GM19452 (cell line): ENCODE measurements around the gene VLDLR.

ENCODE experiments used
- ATAC-seq: cut with Tn5 transposase; IDR thresholded peaks from one replicate; pipeline ENCODE4 v1.9.1; 2021; ENCODE audit not compliant: unreplicated experiment

The VLDLR gene

DNA sequence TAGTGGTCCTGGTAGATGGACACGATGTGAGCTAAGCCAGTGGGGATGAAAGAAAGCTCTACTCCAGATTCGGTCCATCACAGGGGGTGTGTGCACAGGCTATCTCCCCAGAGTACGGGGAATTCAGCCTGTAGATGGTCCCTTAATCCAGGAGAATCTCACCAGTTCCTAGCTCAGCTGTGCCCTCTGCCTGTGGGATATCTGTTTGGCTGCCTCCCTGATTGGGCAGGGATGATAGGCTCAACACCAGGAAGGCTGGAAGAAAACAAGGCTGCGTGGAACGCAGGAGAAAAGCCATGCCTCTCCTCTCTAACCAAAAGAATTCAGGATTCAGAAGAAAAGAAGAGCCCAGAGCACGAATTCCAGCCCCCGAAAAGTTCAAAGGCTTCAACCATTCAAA is 40.9 kb downstream of the VLDLR start:
- ATAC-seq, result no peak

DNA sequence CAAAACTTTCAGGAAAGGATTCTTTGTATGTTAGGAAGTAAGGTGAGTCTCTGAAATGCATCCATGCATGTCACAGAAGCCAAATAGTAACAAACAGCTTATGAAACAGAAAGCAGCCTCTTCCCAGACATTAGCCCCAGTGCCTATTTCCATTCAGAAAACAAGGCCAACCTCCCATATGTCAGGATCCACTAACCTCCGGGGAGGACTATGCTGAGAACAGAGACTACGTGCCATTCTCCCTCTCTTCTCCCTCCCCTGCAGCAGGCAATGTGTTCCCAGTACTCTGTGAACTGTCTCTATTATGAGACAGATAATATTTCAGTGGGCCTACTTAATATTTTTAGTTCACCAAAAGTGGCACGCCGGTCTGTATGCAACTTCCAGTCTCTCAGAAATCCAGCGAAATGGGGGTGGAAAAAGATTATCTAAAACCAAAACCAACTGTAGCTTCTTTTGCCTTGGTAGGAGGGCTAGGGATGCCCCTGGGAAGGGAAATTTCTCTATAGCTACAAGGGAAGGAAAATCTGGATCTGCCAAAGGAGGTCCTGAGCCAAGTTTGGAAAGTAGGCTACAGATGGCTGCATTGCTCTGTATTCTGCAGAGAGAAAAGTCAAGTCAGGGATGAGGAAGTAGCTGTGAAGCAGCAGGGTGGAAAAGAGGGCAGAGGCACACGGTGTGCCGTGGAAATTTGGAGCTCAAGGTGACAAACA is 42.0 kb downstream of the VLDLR start:
- ATAC-seq, result no peak

DNA sequence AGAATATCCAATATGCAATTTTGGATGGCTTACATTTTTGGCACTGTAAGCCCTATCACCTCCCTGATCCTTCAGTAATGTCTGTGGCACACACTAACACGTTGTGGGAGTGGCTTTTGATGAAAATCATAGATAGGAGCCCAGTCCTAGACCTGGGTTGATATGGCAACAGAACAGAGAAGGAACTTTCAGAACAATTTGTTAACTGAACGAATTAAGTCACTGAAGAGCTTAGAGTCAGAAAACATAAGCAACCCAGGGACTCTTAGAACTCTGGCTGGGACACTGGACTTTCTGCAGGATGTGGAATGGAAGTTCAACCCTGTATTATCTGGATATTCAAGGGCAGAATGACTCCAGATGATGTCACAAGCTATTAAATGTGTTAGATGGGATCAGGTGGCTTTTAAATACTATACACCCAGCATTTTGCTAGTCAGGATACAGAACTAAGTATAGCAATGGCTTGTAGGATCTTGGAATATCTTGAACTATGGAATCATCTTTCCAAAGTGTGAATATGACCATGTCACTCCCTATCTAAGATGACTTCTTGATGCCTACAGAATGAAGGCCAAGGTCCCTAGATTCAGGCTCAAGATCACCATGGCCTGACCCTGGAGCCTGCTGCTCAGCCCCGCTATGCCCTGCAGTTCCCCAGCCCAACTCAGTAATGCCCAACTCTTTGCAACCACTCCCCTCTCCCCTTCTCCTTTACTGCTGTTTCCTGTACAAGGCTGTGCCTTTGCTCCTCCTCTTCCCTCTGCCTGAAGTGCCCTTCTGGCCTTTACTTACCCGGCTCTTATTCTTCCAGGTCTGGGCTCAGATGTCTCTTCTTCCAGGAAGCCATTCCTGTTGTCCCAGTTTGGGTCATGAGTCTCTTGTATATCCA is 42.8 kb downstream of the VLDLR start:
- no peak for ATAC-seq

DNA sequence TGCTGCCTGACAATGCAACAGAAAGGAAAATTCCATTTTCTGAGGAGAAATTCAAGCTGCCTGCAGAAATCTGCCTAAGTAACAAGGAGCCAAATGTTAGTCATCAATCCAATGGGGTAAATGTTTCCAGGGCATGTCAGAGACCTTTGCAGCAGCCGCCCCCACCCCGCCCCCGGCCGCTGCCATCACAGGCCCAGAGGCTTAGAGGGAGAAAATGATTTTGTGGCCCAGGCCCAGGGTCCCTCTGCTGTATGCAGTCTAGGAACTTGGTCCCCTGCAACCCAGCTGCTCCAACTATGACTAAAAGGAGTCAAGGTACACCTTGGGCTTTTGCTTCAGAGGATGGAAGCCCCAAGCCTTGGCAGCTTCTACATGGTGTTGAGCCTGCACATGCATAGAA is 45.0 kb downstream of the VLDLR start:
- no peak for ATAC-seq

DNA sequence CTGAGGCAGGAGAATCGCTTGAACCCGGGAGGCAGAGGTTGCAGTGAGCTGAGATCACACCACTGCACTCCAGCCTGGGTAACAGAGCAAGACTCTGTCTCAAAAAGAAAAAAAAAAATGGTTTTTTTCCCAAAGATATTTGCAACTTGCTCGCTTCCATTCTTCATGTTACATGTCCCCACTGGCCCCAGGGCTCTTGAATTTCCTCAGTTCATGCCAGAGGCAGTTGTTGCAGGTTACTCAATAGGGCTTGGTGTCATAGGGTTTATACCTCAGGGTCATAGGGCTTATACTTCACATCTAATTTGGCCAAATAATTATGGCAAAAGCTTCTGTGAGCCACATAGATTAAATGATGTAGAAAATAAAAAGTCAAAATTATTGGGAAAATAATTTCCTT is 51.6 kb downstream of the VLDLR start:
- ATAC-seq, result no peak

DNA sequence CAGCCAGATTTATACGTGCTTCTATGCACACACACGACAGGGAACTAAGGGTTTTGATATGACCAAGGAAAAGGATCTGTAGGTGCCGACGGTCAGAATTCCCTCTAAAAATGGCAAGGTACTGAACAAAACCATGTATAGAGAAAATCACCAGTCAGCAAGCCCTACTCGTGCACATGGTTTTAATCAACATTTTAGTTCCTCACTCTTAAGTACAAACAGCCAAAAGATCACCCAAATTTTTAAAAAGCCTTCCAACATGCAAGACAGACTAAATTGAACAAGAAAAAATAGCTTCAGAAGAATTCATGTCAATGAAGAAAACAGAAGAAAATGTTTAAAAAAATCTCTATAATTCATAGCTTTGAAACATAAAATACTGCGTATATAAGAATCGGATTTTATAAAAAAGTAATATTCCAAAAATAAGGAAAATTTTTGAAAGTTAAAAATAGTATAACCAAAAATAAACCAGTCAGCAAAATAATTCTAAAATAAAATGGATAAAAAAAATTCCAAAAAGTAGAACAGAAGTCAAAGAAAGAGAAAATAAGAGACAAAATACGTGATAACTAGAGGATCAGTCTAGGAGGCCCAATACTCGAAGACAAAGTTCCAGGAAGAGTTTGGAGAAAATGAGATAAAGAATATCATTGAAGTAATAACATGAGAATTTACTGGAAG is 52.7 kb downstream of the VLDLR start:
- ATAC-seq, result no peak

DNA sequence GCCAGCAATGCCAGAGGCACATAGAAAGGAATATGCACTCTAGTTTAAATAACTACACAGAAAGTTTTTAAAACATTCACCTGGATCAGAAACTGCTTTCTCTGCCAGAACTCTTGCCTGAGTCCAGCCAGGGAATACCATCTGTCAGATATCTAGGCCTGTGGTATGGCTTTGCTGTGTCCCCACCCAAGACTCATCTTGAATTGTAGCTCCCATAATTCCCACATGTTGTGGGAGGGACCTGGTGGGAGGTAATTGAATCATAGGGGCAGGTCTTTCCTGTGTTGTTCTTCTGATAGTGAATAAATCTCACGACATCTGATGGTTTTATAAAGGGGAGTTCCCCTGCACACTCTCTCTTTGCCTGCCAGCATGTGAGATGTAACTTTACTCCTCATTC is 54.2 kb downstream of the VLDLR start:
- ATAC-seq, result no peak

DNA sequence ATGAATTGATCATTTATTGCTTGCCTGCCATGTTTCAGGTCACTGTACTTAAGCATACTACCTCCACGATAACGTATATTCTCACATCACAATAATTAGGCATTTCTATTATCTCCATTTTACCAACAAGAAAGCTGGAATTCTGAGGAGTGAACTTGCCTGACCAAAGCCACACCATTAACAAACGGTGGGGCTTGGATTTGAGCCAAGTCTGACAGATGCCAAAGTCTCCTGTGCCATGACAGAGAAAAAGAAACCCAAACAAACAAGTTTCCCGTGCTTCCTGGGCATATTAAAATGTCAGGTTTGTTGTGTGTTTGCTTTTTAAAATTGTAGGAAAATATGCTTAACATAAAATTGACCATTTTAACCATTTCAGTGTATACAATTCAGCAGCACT is 54.9 kb downstream of the VLDLR start:
- no peak for ATAC-seq

DNA sequence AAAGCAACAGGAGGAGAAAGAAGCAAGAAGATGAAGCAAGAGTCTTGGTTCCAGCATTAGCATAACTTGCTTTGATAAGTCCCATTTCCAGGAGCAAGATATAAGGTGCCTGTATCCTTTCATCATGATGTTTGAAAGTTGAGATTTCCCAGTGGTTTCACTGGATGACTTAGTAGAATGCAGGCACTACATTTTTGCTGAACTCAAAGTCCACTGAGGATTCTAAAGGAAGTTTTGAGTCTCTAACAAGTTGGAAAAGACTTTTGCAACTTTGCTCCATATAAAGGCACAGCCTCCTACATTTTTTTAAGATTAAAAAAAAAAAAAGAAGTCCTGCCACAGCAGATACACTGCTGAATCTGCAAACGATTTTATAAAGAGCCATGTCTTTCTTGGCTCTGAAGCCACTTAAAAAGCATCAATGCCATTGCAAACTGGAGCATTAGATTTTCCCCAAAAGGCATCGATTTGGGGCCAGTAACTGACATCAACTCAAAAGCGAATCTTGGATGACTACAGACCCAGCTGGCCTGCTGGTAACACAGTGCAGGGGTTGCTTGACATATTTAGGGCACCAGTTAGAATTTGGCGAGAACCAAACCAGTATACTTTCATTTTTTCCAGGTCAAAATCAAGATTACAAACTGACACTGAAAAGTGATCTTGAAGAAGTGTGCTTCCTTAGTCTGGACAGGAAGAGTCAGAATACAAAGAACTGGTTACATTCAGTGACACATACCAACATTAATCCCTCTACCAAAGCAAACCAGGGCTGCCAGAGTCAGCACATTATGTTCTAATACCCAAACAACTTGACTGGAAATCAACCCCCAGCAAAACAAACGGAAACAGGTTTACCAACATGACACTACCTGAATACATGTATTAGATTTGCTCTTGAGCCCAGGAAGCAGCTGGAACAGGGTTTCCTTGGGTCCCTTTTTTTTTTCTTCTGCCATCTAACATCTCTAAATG is 56.6 kb downstream of the VLDLR start:
- no peak for ATAC-seq

DNA sequence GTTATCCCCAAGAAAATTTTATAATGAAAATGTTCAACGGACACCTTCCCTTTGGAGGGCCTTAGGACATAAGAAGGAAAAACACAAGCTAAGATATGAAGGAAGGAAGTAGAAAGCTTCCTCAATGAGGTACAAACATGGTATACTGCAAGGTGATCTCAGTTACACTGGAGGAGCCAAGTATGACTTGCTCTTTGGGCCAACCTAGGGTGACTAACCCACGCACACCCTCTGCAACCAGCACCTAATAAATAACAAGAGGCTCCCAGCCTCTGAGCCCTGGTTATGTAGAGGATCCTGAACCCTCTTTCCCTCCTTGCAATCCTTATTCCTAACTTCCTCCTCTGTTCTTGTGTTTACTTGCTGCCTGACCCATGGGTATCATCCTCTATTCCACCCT is 57.4 kb downstream of the VLDLR start:
- no peak for ATAC-seq

DNA sequence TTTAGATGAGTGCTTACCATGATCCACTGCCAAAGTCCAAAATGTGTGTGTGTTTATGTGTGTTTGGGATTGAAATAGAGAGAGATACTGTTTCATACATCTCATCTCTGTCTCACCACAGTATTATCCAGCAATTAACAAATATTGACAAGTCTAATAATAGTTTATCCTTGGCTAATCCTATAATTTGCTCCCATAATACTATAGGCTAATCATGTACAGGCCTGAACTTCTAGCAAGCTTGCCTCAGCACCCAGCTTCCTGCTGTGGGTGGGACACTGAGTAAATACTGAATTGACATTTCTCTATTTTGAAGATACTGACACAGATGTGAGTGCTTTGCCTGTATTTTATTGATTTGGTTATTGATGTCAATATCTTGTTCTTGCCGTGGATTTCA is 60.4 kb downstream of the VLDLR start:
- no peak for ATAC-seq

DNA sequence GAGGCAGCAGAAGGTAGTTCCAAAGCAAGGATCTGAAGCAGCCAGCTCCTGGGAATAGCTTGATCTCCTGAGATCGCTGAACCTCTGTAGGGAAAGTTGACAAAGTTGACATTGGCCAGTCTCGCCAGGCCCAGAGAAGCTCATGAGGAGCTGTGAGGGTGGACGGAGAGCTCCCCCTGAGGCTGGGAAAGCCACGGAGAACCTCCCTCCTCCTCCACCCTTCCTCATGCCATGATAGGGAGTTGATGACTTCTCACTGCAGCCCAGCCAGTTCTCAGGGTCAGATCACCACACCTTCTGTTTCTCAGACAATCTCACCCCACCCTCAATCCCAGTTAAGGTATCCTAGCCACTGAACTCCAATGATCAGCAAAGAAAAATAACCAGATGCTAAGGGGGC is 65.3 kb downstream of the VLDLR start:
- ATAC-seq, result no peak

DNA sequence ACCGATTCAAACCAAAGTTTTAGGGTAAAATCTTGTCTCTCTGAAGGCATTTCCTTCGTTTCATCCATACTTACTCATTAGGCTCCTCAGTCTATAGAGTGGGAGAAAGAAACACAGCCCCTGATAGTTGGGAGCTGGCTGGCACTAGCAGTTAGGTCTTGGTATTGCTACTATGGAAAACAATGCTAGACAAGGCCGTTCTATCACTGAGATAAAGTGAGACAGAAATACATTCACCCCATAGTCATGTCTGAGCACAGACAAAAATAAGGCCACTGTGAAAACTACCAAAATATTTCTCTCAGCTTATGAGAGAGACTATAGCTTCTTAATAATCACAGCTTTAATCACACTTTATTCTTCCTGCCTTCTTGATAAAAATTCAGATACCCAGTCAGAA is 67.0 kb downstream of the VLDLR start:
- ATAC-seq, result no peak

DNA sequence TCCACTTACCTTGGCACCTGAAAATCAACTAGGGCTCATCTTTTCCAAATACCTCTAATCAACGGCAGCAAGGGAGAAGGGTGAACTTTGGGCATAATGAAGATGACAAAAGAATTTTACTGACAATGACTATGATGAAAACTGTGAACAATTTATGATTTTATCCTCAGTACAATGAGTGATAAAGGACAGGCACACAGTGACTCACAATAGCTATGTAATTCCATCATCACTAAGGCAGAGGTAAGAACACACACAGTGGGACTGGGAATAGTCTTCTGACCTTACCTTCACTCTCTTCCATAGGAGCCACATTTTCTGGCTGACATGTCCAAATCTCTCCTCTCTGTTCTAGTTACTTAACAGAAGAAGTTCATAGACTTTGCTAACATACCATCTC is 69.6 kb downstream of the VLDLR start:
- no peak for ATAC-seq

DNA sequence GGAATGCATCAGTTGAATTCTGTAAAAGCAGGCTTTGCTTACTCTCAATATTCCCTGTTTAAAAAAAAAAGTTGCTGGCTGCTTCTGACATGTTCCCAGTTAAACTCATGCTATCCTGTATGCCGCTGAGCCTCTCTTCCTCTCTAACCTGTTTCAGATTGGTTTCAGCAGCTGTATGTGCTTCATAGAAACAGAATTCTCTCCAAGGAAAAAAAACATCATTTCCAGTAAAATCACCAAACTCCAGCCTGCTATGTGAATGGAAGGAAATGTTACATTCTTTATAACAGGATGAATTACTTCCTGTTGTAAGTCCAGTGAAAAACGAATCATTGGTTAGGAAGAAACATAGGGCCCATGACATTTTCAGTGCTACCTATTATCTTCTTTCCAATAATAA is 70.0 kb downstream of the VLDLR start:
- no peak for ATAC-seq

DNA sequence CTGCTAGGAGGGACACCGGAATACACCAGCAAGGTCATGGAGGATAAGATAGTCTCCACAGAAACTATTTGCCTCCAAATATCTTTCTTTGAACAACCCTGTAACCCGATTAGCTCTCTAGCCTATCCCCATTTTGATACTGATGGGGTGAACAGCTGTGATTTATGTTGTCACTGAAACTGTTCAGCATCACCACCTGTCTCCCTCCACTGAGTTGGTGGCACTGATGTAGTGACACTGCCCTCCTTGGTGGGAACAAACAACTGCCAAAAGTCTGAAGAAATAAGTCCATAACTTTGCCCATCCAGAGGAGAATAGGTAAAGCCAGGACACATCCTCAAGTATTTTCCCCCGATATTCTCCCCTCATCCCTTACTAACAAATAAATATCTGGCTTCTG is 71.5 kb downstream of the VLDLR start:
- no peak for ATAC-seq

DNA sequence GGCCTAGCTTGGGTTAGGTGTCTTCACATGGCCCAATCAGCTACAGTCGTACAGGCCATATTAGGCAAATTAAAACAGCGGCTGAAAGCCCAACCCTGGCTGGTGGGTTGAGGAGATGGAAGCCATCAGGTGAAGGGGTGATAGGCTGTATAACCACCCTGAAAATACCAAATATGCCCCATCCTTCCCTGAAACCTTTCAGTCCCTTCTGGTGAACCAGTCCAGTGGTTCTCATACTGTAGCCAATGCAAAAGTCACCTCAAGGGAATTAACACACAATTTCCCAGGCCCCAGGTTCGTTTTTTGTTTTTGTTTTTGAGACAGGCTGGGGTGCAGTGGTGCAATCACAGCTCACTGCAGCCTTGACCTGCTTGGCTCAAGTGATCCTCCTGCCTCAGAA is 75.9 kb downstream of the VLDLR start:
- no peak for ATAC-seq

DNA sequence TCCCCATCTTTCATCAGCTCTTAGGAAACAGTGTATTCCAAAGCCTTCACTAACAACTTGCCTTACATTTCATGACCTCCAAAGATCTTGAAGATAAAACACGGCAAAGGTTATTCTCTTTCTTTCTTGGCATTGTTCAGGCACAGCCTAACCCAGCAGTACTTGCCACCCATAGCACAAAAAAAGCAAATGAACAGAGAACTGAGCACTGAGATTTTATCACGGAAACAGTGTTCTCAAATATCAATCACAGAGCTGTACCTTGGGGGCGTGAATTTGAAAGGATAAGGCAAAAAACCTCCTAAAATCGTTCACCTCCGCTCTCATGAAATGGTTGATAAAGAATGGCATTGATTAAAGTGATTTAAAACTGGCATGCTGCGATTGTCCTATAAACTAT is 78.8 kb downstream of the VLDLR start:
- ATAC-seq, result no peak

DNA sequence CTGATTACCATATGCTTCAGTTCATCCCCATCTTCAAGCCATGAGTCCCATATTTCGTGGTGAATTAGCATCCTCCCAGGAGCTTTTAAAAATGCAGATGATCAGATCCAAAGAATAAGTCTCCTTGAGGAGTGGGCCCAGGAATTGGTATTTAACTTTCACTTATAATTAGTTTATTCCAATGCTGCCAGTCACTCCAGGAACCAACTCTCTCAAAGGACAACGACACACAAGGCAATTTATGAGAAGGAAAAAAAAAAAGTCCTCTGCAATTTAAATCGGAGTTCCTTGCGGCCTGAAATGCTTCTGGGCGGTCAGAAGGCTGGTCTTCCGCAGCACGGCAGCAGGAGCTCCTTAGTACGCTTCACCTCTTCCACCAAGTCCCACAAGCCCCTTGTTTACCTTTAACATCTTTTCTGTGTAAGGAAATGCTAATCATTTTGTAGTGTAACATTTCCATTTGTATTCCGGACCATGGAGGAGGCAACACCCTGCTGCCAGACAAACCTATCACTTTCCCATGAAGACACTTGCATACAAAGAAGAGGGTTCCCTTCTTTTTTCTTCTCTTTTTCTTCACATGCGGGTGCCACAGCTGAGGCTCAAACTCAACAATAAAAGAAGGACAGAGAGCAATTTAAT is 79.4 kb downstream of the VLDLR start:
- ATAC-seq, result no peak

DNA sequence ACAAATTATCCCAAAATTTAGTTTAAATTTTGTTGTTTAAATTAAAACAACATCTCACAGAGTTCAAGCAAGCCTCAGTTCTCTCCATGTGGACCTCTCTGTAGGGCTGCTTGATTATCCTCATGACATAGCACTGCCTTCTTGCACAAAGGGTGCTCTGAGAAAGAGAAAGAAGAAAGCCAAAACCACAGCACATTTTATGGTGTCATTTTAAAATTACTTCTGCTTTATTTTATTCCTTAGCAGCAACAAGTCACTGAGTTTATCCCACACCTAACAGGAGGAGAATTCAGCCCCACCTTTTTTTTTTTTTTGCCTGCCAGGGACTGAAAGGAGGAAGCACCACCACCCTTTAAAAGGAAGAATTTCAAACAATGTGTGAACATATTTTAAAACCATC is 82.9 kb downstream of the VLDLR start:
- no peak for ATAC-seq
